ENCODE measurements around the gene WDTC1.

WDTC1 gene

GRCh38 chr1:27335506-27336422 lies 101.3 kb downstream of the WDTC1 start:
- Histone ChIP-seq H3K27me3 (ENCODE audit: low read depth, low read length) (no peaks in the 10 kb centered on the region), H2AFZ (ENCODE audit: low read depth, low read length) (no peak overlapping the region), H3K4me1 (ENCODE audit: low read length) (no peaks in the 10 kb centered on the region), H3K4me3 (ENCODE audit: low read length) (no peak overlapping the region), H4K20me1 (ENCODE audit: insufficient read depth, low read length) (no peaks in the 10 kb centered on the region), H3K36me3 (replicated peaks; ENCODE audit: low read depth, low read length) (no peaks in the 10 kb centered on the region), H3K79me2 (ENCODE audit: low read length) (peaks cover 1% of the 10 kb centered on the region; the same call in 1 of the 2 replicates), H3K9me3 (ENCODE audit: insufficient read depth, low read length) (no peaks in the 10 kb centered on the region), H3K4me2 (ENCODE audit: low read length) (no peak overlapping the region), H3K9ac (ENCODE audit: low read length) (no peak overlapping the region), H3K27ac (ENCODE audit: low read length) (no peak overlapping the region)
- TF ChIP-seq EZH2phosphoT487 (IDR thresholded peaks at IDR 0.05; ENCODE audit: low read depth) (no peak), CTCF (IDR thresholded peaks at IDR 0.05; ENCODE audit: low read depth, low read length) (no peak)

GRCh38 chr1:27336756-27337155 lies 102.3 kb downstream of the WDTC1 start:
- Histone ChIP-seq H3K36me3 (replicated peaks; ENCODE audit: low read depth, low read length) (no peaks in the 10 kb centered on the region), H4K20me1 (ENCODE audit: insufficient read depth, low read length) (no peaks in the 10 kb centered on the region), H3K4me2 (ENCODE audit: low read length) (no peak overlapping the region), H3K4me1 (ENCODE audit: low read length) (peaks cover 9% of the 10 kb centered on the region), H3K79me2 (ENCODE audit: low read length) (no peaks in the 10 kb centered on the region), H3K4me3 (ENCODE audit: low read length) (no peak overlapping the region), H3K27ac (ENCODE audit: low read length) (no peak overlapping the region), H2AFZ (ENCODE audit: low read depth, low read length) (no peak overlapping the region), H3K9ac (ENCODE audit: low read length) (no peak overlapping the region), H3K27me3 (ENCODE audit: low read depth, low read length) (no peaks in the 10 kb centered on the region), H3K9me3 (ENCODE audit: insufficient read depth, low read length) (no peaks in the 10 kb centered on the region)
- TF ChIP-seq CTCF (IDR thresholded peaks at IDR 0.05; ENCODE audit: low read depth, low read length) (no peak), EZH2phosphoT487 (IDR thresholded peaks at IDR 0.05; ENCODE audit: low read depth) (no peak)

- no peaks in the 10 kb centered on the region for H3K79me2 ChIP-seq (ENCODE audit: low read length)
- no peaks in the 10 kb centered on the region for H3K27me3 ChIP-seq (ENCODE audit: low read depth, low read length)
- H3K4me3 ChIP-seq (ENCODE audit: low read length): no peak overlapping the region
- no peak overlapping the region for H3K9ac ChIP-seq (ENCODE audit: low read length)
- H4K20me1 ChIP-seq (ENCODE audit: insufficient read depth, low read length): no peaks in the 10 kb centered on the region
- no peak overlapping the region for H3K4me2 ChIP-seq (ENCODE audit: low read length)
- H3K36me3 ChIP-seq (replicated peaks; ENCODE audit: low read depth, low read length): no peaks in the 10 kb centered on the region
- TF ChIP-seq EZH2phosphoT487 (IDR thresholded peaks at IDR 0.05; ENCODE audit: low read depth) (no peak), CTCF (IDR thresholded peaks at IDR 0.05; ENCODE audit: low read depth, low read length) (no peak)
- no peak overlapping the region for H3K27ac ChIP-seq (ENCODE audit: low read length)
- peaks cover 25% of the 10 kb centered on the region for H3K4me1 ChIP-seq (ENCODE audit: low read length)
- H2AFZ ChIP-seq (ENCODE audit: low read depth, low read length): no peak overlapping the region
- H3K9me3 ChIP-seq (ENCODE audit: insufficient read depth, low read length): no peaks in the 10 kb centered on the region
Measured at GRCh38 chr1:27338751-27339150, 104.3 kb downstream of the WDTC1 start.

- Histone ChIP-seq H2AFZ (ENCODE audit: low read depth, low read length) (no peak overlapping the region), H3K79me2 (ENCODE audit: low read length) (no peaks in the 10 kb centered on the region), H3K27ac (ENCODE audit: low read length) (no peak overlapping the region), H4K20me1 (ENCODE audit: insufficient read depth, low read length) (no peaks in the 10 kb centered on the region), H3K4me3 (ENCODE audit: low read length) (no peak overlapping the region), H3K36me3 (replicated peaks; ENCODE audit: low read depth, low read length) (no peaks in the 10 kb centered on the region), H3K9me3 (ENCODE audit: insufficient read depth, low read length) (no peaks in the 10 kb centered on the region), H3K4me1 (ENCODE audit: low read length) (peaks cover 25% of the 10 kb centered on the region), H3K27me3 (ENCODE audit: low read depth, low read length) (no peaks in the 10 kb centered on the region), H3K9ac (ENCODE audit: low read length) (no peak overlapping the region), H3K4me2 (ENCODE audit: low read length) (no peak overlapping the region)
- TF ChIP-seq CTCF (IDR thresholded peaks at IDR 0.05; ENCODE audit: low read depth, low read length) (no peak), EZH2phosphoT487 (IDR thresholded peaks at IDR 0.05; ENCODE audit: low read depth) (no peak)
Measured at GRCh38 chr1:27339213-27339612, 104.8 kb downstream of the WDTC1 start.

Data from OCI-LY3 (cell line).